HepG2 (cell line): ENCODE data around the gene RNF126.
A peak's percentile ranks its signal among the peaks of the same experiment; 100 is the strongest.

Experiments used
- CREB1 ChIP-seq, 2 experiments: fragments of 450-650 bp in 1 of 2; IDR thresholded peaks; 2 replicates each; pipeline ENCODE4 v1.6.1; 2016 to 2017; ENCODE audit warnings: control low read depth in 1 of 2, mild to moderate bottlenecking in 1 of 2, missing compliant biosample characterization in 1 of 2, missing genetic modification characterization in 1 of 2
- HNRNPL ChIP-seq: fragments of 200-400 bp; formaldehyde crosslinking; IDR thresholded peaks from 2 replicates; pipeline ENCODE4 v1.6.1; 2017; ENCODE audit warnings: mild to moderate bottlenecking, low read depth, low read length
- HOXA5 ChIP-seq: sonication (generic); formaldehyde crosslinking; IDR thresholded peaks from 2 replicates; pipeline ENCODE4 v1.4.0; 2020; ENCODE audit warnings: missing genetic modification reagents
- KDM1A ChIP-seq: IDR thresholded peaks from 2 replicates; pipeline ENCODE4 v1.6.1; 2016; ENCODE audit warnings: missing compliant biosample characterization
- NFYB ChIP-seq: sonication (generic); formaldehyde crosslinking; IDR thresholded peaks from 2 replicates; pipeline ENCODE4 v1.4.0; 2020; ENCODE audit warnings: missing genetic modification reagents
- POLR2A ChIP-seq, 2 experiments: IDR thresholded peaks; 2 replicates each; pipeline ENCODE4 v1.6.1; 2011; ENCODE audit warnings: low read depth in 2 of 2, low read length in 2 of 2, mild to moderate bottlenecking in 1 of 2, moderate library complexity in 1 of 2; ENCODE audit not compliant: insufficient read depth in 1 of 2
- TCF12 ChIP-seq, 2 experiments: fragments of 450-650 bp in 1 of 2; sonication (generic) in 1 of 2; formaldehyde crosslinking in 1 of 2; IDR thresholded peaks; 2 replicates each; pipeline versions ENCODE4 v1.6.1 to v1.8.0; 2017 to 2022; ENCODE audit warnings: antibody characterized with exemption in 1 of 2, mild to moderate bottlenecking in 1 of 2, missing genetic modification reagents in 1 of 2, moderate library complexity in 1 of 2
- TCF7L2 ChIP-seq: IDR thresholded peaks from 2 replicates; pipeline ENCODE4 v1.6.1; 2011; ENCODE audit warnings: mild to moderate bottlenecking, low read depth, low read length, moderate library complexity
- ZFP62 ChIP-seq: sonication (generic); formaldehyde crosslinking; IDR thresholded peaks from 2 replicates; pipeline ENCODE4 v1.4.0; 2020; ENCODE audit warnings: missing genetic modification reagents
- ZKSCAN8 ChIP-seq: IDR thresholded peaks from 2 replicates; pipeline ENCODE4 v1.6.1; 2016; ENCODE audit warnings: borderline replicate concordance, missing genetic modification reagents, missing compliant biosample characterization
- ZNF343 ChIP-seq: sonication (generic); formaldehyde crosslinking; IDR thresholded peaks from 2 replicates; pipeline ENCODE4 v1.4.0; 2020; ENCODE audit warnings: mild to moderate bottlenecking, missing genetic modification reagents
- TF ChIP-seq, protein P1 (sequence below), 2 experiments: sonication (generic) in 1 of 2; formaldehyde crosslinking in 1 of 2; IDR thresholded peaks; 2 replicates each; pipeline versions ENCODE4 v1.5.1 to v1.6.1; 2011 to 2020; ENCODE audit warnings: borderline replicate concordance in 1 of 2, low read depth in 1 of 2, low read length in 1 of 2, mild to moderate bottlenecking in 1 of 2, missing genetic modification reagents in 1 of 2, moderate library complexity in 1 of 2
- TF ChIP-seq, protein P2 (sequence below): IDR thresholded peaks from 2 replicates; pipeline ENCODE4 v1.6.1; 2012; ENCODE audit warnings: inconsistent platforms

DNA sequence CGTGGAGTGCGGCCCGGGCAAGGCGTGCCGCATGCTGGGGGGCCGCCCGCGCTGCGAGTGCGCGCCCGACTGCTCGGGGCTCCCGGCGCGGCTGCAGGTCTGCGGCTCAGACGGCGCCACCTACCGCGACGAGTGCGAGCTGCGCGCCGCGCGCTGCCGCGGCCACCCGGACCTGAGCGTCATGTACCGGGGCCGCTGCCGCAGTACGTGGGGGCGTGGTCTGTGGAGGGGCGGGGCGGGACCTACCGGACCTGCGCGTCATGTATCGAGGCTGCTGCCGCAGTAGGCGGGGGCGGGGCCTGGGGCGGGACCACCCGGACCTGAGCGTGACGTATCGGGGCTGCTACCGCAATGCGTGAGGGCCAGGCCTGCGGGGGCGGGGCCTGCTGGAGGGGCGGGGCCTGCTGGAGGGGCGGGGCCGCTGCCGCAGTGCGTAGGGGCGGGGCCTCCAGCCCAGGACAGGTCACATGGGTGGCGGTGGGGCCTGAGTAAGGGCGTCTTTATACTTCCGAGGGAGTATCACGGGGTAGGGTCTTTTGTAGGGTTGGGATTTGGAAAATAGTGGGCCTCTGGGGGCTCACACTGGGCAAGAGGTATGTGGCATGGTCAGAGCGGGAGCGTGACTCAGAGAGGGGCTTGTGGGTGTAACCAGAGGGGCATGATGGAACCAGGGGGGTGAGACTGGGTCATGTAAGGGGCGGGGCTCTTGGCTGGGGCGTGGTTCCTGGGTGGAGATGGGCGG lies 17.4 kb upstream of the RNF126 start:
- TF ChIP-seq POLR2A (IDR thresholded peaks at IDR 0.05; ENCODE audit: insufficient read depth in 1 of 2, low read depth in 2 of 2, low read length in 2 of 2), result peak; percentile 58 to 83
- TF ChIP-seq ZNF343 (CRISPR knock-in tag), result no peak
- TF ChIP-seq, protein P1, sequence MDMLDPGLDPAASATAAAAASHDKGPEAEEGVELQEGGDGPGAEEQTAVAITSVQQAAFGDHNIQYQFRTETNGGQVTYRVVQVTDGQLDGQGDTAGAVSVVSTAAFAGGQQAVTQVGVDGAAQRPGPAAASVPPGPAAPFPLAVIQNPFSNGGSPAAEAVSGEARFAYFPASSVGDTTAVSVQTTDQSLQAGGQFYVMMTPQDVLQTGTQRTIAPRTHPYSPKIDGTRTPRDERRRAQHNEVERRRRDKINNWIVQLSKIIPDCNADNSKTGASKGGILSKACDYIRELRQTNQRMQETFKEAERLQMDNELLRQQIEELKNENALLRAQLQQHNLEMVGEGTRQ (IDR thresholded peaks at IDR 0.05; ENCODE audit: low read depth, low read length), result peak; percentile 40; the same call in 1 of the 2 replicates
- TF ChIP-seq, protein P1 (CRISPR knock-in tag; IDR thresholded peaks at IDR 0.05; ENCODE audit: borderline replicate concordance), result peak; percentile 80
- peak; percentile 85 for TF ChIP-seq CREB1 (IDR thresholded peaks at IDR 0.05)
- no peak for TF ChIP-seq CREB1 (CRISPR knock-in tag; IDR thresholded peaks at IDR 0.05)
- TF ChIP-seq ZFP62, result no peak
- TF ChIP-seq HOXA5, result no peak
- no peak for TF ChIP-seq KDM1A (CRISPR knock-in tag)
- no peak for TF ChIP-seq TCF7L2
- no peak for TF ChIP-seq NFYB
- TF ChIP-seq ZKSCAN8 (CRISPR knock-in tag), result no peak
- no peak for TF ChIP-seq HNRNPL
- TF ChIP-seq TCF12 (IDR thresholded peaks at IDR 0.05), result no peak
- TF ChIP-seq TCF12 (CRISPR knock-in tag; IDR thresholded peaks at IDR 0.05), result no peak
- TF ChIP-seq, protein P2, sequence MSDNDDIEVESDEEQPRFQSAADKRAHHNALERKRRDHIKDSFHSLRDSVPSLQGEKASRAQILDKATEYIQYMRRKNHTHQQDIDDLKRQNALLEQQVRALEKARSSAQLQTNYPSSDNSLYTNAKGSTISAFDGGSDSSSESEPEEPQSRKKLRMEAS, result peak; percentile 84
